Karpas-422 (cell line): Measurements from ENCODE around the gene RNF220. TPM values are rescaled to one million over a fixed set of nuclear protein-coding genes. Genes with fewer than 3 reads are reported as not detected.

Experiments used
- DNase-seq: peaks from one replicate; pipeline ENCODE4 v3.0.0-alpha.2; 2015
- H2AFZ ChIP-seq: fragments of 200-600 bp; sonication (generic); 2 replicates; pipeline ENCODE4 v1.6.1; 2014; ENCODE audit warnings: antibody characterized with exemption, low read length, mixed read lengths
- H3K27ac ChIP-seq: fragments of 200-600 bp; sonication (generic); 2 replicates; pipeline ENCODE4 v1.5.1; 2014; ENCODE audit warnings: mild to moderate bottlenecking, low read length, moderate library complexity
- H3K27me3 ChIP-seq: fragments of 200-600 bp; sonication (generic); 2 replicates; pipeline ENCODE4 v1.6.1; 2014; ENCODE audit warnings: low read length, mixed read lengths
- H3K36me3 ChIP-seq: fragments of 200-600 bp; sonication (generic); 2 replicates; pipeline ENCODE4 v1.6.1; 2014; ENCODE audit warnings: low read length, mixed read lengths; ENCODE audit not compliant: insufficient read depth
- H3K4me1 ChIP-seq: fragments of 200-600 bp; sonication (generic); 2 replicates; pipeline ENCODE4 v1.6.1; 2014; ENCODE audit warnings: mild to moderate bottlenecking, low read length, mixed read lengths
- H3K4me2 ChIP-seq: fragments of 200-600 bp; sonication (generic); 2 replicates; pipeline ENCODE4 v1.6.1; 2014; ENCODE audit warnings: low read length, low read depth, mild to moderate bottlenecking; ENCODE audit not compliant: poor library complexity, severe bottlenecking
- H3K4me3 ChIP-seq: fragments of 200-600 bp; sonication (generic); 2 replicates; pipeline ENCODE4 v1.5.1; 2014; ENCODE audit warnings: mild to moderate bottlenecking, antibody characterized with exemption, low read length, mixed read lengths
- H3K79me2 ChIP-seq: fragments of 200-600 bp; sonication (generic); 2 replicates; pipeline ENCODE4 v1.6.1; 2014; ENCODE audit warnings: mild to moderate bottlenecking, low read length, mixed read lengths
- H3K9ac ChIP-seq: fragments of 200-600 bp; sonication (generic); 2 replicates; pipeline ENCODE4 v1.6.0; 2014; ENCODE audit warnings: low read length
- H3K9me2 ChIP-seq: fragments of 200-600 bp; sonication (generic), shearing (Covaris generic); replicated peaks from 2 replicates; pipeline ENCODE4 v1.6.0; 2014; ENCODE audit warnings: mild to moderate bottlenecking, low read length, moderate library complexity; ENCODE audit not compliant: insufficient read depth
- H3K9me3 ChIP-seq: fragments of 300-700, 200-600 bp; sonication (generic); 2 replicates; pipeline ENCODE4 v1.6.1; 2014; ENCODE audit warnings: low read length, mixed read lengths
- H4K20me1 ChIP-seq: fragments of 200-600 bp; sonication (generic); 2 replicates; pipeline ENCODE4 v1.6.1; 2014; ENCODE audit warnings: mild to moderate bottlenecking, antibody characterized with exemption, low read length, low read depth; ENCODE audit not compliant: insufficient read depth
- total RNA-seq: library from RNA; depleted of rRNA; stranded (reverse); fragments of >200 nt; shearing (Covaris generic); gene quantifications from 2 replicates; pipeline ENCODE4 v1.2.3, GENCODE V29; 2014; ENCODE audit warnings: low replicate concordance

The RNF220 gene
- total RNA-seq, 1 experiment from 2014 or later: 73.6 TPM

GRCh38 chr1:44409757-44410156 lies 4.7 kb downstream of the RNF220 start:
- no peaks in the 10 kb centered on the region for H3K9me3 ChIP-seq
- H3K4me1 ChIP-seq: no peaks in the 10 kb centered on the region; the same call in 1 of the 2 replicates
- no peak overlapping the region for H2AFZ ChIP-seq
- no peak overlapping the region for H3K4me3 ChIP-seq
- no peaks in the 10 kb centered on the region for H3K36me3 ChIP-seq
- H3K4me2 ChIP-seq: no peak overlapping the region
- H3K9ac ChIP-seq: no peak overlapping the region
- H3K9me2 ChIP-seq: no peaks in the 10 kb centered on the region
- no peaks in the 10 kb centered on the region for H4K20me1 ChIP-seq
- no peak overlapping the region for H3K27ac ChIP-seq
- H3K79me2 ChIP-seq: no peaks in the 10 kb centered on the region
- no peaks in the 10 kb centered on the region for H3K27me3 ChIP-seq
- no peak for DNase-seq

- Histone ChIP-seq H3K4me1 (no peaks in the 10 kb centered on the region), H2AFZ (no peak overlapping the region), H3K9me3 (no peaks in the 10 kb centered on the region), H4K20me1 (no peaks in the 10 kb centered on the region), H3K36me3 (no peaks in the 10 kb centered on the region), H3K4me2 (no peak overlapping the region), H3K9me2 (no peaks in the 10 kb centered on the region), H3K79me2 (no peaks in the 10 kb centered on the region), H3K9ac (no peak overlapping the region), H3K27me3 (no peaks in the 10 kb centered on the region), H3K4me3 (no peak overlapping the region), H3K27ac (no peak overlapping the region)
- DNase-seq: no peak
These were observed 6.8 kb downstream of the RNF220 start for GRCh38 chr1:44411861-44412260.

- Histone ChIP-seq H3K27ac (no peak overlapping the region), H3K9me2 (no peaks in the 10 kb centered on the region), H2AFZ (no peak overlapping the region), H3K79me2 (no peaks in the 10 kb centered on the region), H4K20me1 (no peaks in the 10 kb centered on the region), H3K9me3 (no peaks in the 10 kb centered on the region), H3K27me3 (no peaks in the 10 kb centered on the region), H3K4me1 (no peaks in the 10 kb centered on the region), H3K4me2 (no peak overlapping the region), H3K4me3 (no peak overlapping the region), H3K36me3 (no peaks in the 10 kb centered on the region), H3K9ac (no peak overlapping the region)
- DNase-seq: no peak
These were observed 7.5 kb downstream of the RNF220 start for GRCh38 chr1:44412601-44413000.

- Histone ChIP-seq H3K27me3 (no peaks in the 10 kb centered on the region), H3K9ac (no peak overlapping the region), H3K9me3 (no peaks in the 10 kb centered on the region), H3K4me1 (no peaks in the 10 kb centered on the region), H3K9me2 (no peaks in the 10 kb centered on the region), H3K79me2 (no peaks in the 10 kb centered on the region), H2AFZ (no peak overlapping the region), H3K27ac (no peak overlapping the region), H3K36me3 (no peaks in the 10 kb centered on the region), H4K20me1 (no peaks in the 10 kb centered on the region), H3K4me2 (no peak overlapping the region), H3K4me3 (no peak overlapping the region)
- DNase-seq: no peak
These were observed 8.7 kb downstream of the RNF220 start for GRCh38 chr1:44413740-44414139.

- Histone ChIP-seq H3K4me3 (no peak overlapping the region), H2AFZ (no peak overlapping the region), H3K9me2 (no peaks in the 10 kb centered on the region), H3K4me2 (no peak overlapping the region), H4K20me1 (no peaks in the 10 kb centered on the region), H3K9ac (no peak overlapping the region), H3K27me3 (no peaks in the 10 kb centered on the region), H3K9me3 (no peaks in the 10 kb centered on the region), H3K27ac (no peak overlapping the region), H3K79me2 (no peaks in the 10 kb centered on the region), H3K4me1 (no peaks in the 10 kb centered on the region), H3K36me3 (no peaks in the 10 kb centered on the region)
- no peak for DNase-seq
These were observed 10.0 kb downstream of the RNF220 start for GRCh38 chr1:44415013-44415412.

GRCh38 chr1:44416408-44416807 lies 11.4 kb downstream of the RNF220 start:
- H3K27me3 ChIP-seq: no peaks in the 10 kb centered on the region
- H3K9me3 ChIP-seq: no peaks in the 10 kb centered on the region
- no peak overlapping the region for H3K27ac ChIP-seq
- H3K4me2 ChIP-seq: no peak overlapping the region
- H3K79me2 ChIP-seq: no peaks in the 10 kb centered on the region
- H4K20me1 ChIP-seq: no peaks in the 10 kb centered on the region
- no peaks in the 10 kb centered on the region for H3K4me1 ChIP-seq
- H3K36me3 ChIP-seq: no peaks in the 10 kb centered on the region
- no peak overlapping the region for H3K4me3 ChIP-seq
- H3K9me2 ChIP-seq: no peaks in the 10 kb centered on the region
- no peak overlapping the region for H3K9ac ChIP-seq
- no peak overlapping the region for H2AFZ ChIP-seq
- no peak for DNase-seq

GRCh38 chr1:44417351-44418021 lies 12.4 kb downstream of the RNF220 start:
- peaks cover 3% of the 10 kb centered on the region; the same call in 1 of the 2 replicates for H3K4me1 ChIP-seq
- no peaks in the 10 kb centered on the region for H3K9me3 ChIP-seq
- no peak overlapping the region for H3K4me3 ChIP-seq
- no peaks in the 10 kb centered on the region for H3K9me2 ChIP-seq
- no peak overlapping the region for H3K9ac ChIP-seq
- H3K79me2 ChIP-seq: no peaks in the 10 kb centered on the region
- H4K20me1 ChIP-seq: no peaks in the 10 kb centered on the region
- no peaks in the 10 kb centered on the region for H3K36me3 ChIP-seq
- H2AFZ ChIP-seq: no peak overlapping the region
- H3K27ac ChIP-seq: no peak overlapping the region
- no peaks in the 10 kb centered on the region for H3K27me3 ChIP-seq
- no peak overlapping the region for H3K4me2 ChIP-seq
- DNase-seq: no peak

- H3K4me2 ChIP-seq: no peak overlapping the region
- no peak for DNase-seq
- H3K9me2 ChIP-seq: no peaks in the 10 kb centered on the region
- no peaks in the 10 kb centered on the region for H3K79me2 ChIP-seq
- no peak overlapping the region for H3K9ac ChIP-seq
- H3K9me3 ChIP-seq: no peaks in the 10 kb centered on the region
- no peaks in the 10 kb centered on the region for H4K20me1 ChIP-seq
- no peak overlapping the region for H3K27ac ChIP-seq
- H3K27me3 ChIP-seq: no peaks in the 10 kb centered on the region
- H2AFZ ChIP-seq: no peak overlapping the region
- H3K36me3 ChIP-seq: no peaks in the 10 kb centered on the region
- no peak overlapping the region for H3K4me3 ChIP-seq
- peaks cover 3% of the 10 kb centered on the region; the same call in 1 of the 2 replicates for H3K4me1 ChIP-seq
These were observed 13.1 kb downstream of the RNF220 start for GRCh38 chr1:44418022-44418673.
